ENCODE results near the gene CUL2.

GRCh38 chr10:34959786-34960185, 130.4 kb downstream of the CUL2 start:
- TF ChIP-seq, protein P1, sequence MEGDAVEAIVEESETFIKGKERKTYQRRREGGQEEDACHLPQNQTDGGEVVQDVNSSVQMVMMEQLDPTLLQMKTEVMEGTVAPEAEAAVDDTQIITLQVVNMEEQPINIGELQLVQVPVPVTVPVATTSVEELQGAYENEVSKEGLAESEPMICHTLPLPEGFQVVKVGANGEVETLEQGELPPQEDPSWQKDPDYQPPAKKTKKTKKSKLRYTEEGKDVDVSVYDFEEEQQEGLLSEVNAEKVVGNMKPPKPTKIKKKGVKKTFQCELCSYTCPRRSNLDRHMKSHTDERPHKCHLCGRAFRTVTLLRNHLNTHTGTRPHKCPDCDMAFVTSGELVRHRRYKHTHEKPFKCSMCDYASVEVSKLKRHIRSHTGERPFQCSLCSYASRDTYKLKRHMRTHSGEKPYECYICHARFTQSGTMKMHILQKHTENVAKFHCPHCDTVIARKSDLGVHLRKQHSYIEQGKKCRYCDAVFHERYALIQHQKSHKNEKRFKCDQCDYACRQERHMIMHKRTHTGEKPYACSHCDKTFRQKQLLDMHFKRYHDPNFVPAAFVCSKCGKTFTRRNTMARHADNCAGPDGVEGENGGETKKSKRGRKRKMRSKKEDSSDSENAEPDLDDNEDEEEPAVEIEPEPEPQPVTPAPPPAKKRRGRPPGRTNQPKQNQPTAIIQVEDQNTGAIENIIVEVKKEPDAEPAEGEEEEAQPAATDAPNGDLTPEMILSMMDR (IDR thresholded peaks at IDR 0.05), result no peak
- TF ChIP-seq POLR2AphosphoS5 (IDR thresholded peaks at IDR 0.05), result no peak
- TF ChIP-seq POLR2A (IDR thresholded peaks at IDR 0.05), result no peak
- no peak for TF ChIP-seq EP300 (IDR thresholded peaks at IDR 0.05)
